Ovary (tissue), 9 donors: Measurements from ENCODE around the gene SFMBT2. TPM values are rescaled to one million over a fixed set of nuclear protein-coding genes. Genes with fewer than 3 reads are reported as not detected.

Experiments
- DNase-seq, 5 donors: peaks; one replicate each; pipeline ENCODE4 v3.0.0-alpha.2; 2019 to 2020
- H3K27ac ChIP-seq, 2 donors: fragments of 200-600 bp; one replicate each; pipeline versions ENCODE4 v1.5.1 to v1.8.0; 2019 to 2022
- H3K27me3 ChIP-seq: fragments of 200-600 bp; one replicate; pipeline ENCODE4 v1.8.0; 2022
- H3K36me3 ChIP-seq: fragments of 200-600 bp; sonication (generic); one replicate; pipeline ENCODE4 v1.5.1; 2019
- H3K4me1 ChIP-seq: one replicate; pipeline ENCODE4 v1.8.1; 2013; ENCODE audit warnings: mild to moderate bottlenecking, moderate library complexity; ENCODE audit not compliant: insufficient read depth
- H3K4me3 ChIP-seq: fragments of 200-600 bp; sonication (generic); one replicate; pipeline ENCODE4 v1.5.1; 2017
- H3K9me3 ChIP-seq, 2 donors: fragments of 200-600 bp in 1 of 2; sonication (generic) in 1 of 2; one replicate each; pipeline versions ENCODE4 v1.5.1 to v1.8.1; 2013 to 2019; ENCODE audit warnings: mild to moderate bottlenecking in 1 of 2, moderate library complexity in 1 of 2
- EP300 ChIP-seq: sonication (generic); formaldehyde crosslinking; IDR thresholded peaks from one replicate; pipeline ENCODE4 v1.6.1; 2017; ENCODE audit warnings: antibody characterized with exemption
- POLR2A ChIP-seq: fragments of 450-650 bp; IDR thresholded peaks from one replicate; pipeline ENCODE4 v1.6.1; 2017; ENCODE audit warnings: antibody characterized with exemption, mild to moderate bottlenecking, moderate library complexity
- WGBS, 3 donors: extraction: QIAGEN DNeasy Blood & Tissue Kit in 1 of 3; methylation state at CpG; one replicate each; pipeline versions ENCODE4 v1.1.5 to v1.1.7; 2013 to 2017; 5-methylcytosine and 5-hydroxymethylcytosine counted together
- intact Hi-C, 4 donors: fragments of 100-400 bp; cut with DNase I; formaldehyde crosslinking; loops; one replicate each; pipeline versions ENCODE4 v1.11.0 to v1.15.1; 2022 to 2023
- polyA plus RNA-seq, 2 donors: library from polyadenylated mRNA; stranded (reverse); fragments of 200-250 nt in 1 of 2; fragments of 350-450 nt in 1 of 2; fragmentation: Illumina TruSeq in 1 of 2; extraction: RNeasy Lipid Tissue Mini Kit (QIAGEN cat#74804) in 1 of 2; gene quantifications; one replicate each; pipeline ENCODE4 v1.2.3, GENCODE V29; 2013 to 2014
- total RNA-seq, 7 donors: library from RNA; depleted of rRNA in 2 of 7; stranded (reverse); fragments of >200 nt in 2 of 7; fragmentation: NEBNext Ultra II Directional in 3 of 7; extraction: Animal tissue kit (Norgen Biotek cat#: 25700) in 3 of 7; gene quantifications; one replicate each; pipeline versions ENCODE4 v1.1.0 to v1.2.4, GENCODE V29; 2016 to 2023
- TF ChIP-seq, protein P1 (sequence below), 3 donors: fragments of 450-650 bp in 2 of 3; fragments of 200-600 bp in 1 of 3; IDR thresholded peaks; one replicate each; pipeline versions ENCODE4 v1.5.1 to v1.8.0; 2016 to 2022; ENCODE audit warnings: antibody characterized with exemption in 3 of 3, mild to moderate bottlenecking in 1 of 3
- donor health status: DM: no; HTN: no; CAD: no; lungs with moderate emphysema.
- donor health status: DM: no; HTN: no; CAD: no.
- donor health status: Bipolar disorder and iron deficiency.
- donor health status: DM: yes; HTN: yes; CAD: no.
- donor health status: DM: no; HTN: no; CAD: no.
- donor health status: DM: yes; HTN: yes; CAD: no.

Gene SFMBT2
- total and polyA plus RNA-seq, 9 donors = 5.0 to 28.1 (median 17.8) TPM

DNA sequence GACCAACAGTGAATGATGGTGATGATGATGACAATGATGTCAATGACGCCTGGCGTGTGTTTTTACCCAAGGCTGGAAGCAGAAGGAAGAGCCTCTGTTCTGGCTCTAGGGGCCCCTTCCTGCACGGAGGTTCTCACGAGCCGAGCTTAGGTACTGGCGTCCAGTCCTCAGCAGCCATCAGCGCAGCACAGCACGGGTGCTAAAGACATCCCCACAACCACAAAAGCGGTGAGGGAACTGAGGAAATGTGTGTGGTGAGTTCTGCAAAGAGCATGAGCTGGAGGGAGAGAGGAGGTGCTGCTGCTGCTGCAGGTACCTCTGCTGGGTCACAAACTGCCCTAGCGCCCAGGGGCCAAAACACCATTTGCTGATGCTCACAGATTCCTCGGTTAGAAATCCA, 81.6 kb downstream of the SFMBT2 start:
- intact Hi-C loops = no loop called here
- Histone ChIP-seq H3K27me3 (no peaks in the 10 kb centered on the region), H3K36me3 (no peaks in the 10 kb centered on the region), H3K4me3 (no peak overlapping the region), H3K4me1 (peaks cover 2% of the 10 kb centered on the region), H3K9me3 (peaks cover 0 to 3% of the 10 kb centered on the region in 2 donors), H3K27ac (no peak overlapping the region)
- DNase-seq = no peak
- WGBS, 3 donors = 92 to 97% (median 96%) methylated on average over 11 of the region's 11 CpGs
- no peak for TF ChIP-seq POLR2A
- TF ChIP-seq EP300 = no peak
- TF ChIP-seq, protein P1, sequence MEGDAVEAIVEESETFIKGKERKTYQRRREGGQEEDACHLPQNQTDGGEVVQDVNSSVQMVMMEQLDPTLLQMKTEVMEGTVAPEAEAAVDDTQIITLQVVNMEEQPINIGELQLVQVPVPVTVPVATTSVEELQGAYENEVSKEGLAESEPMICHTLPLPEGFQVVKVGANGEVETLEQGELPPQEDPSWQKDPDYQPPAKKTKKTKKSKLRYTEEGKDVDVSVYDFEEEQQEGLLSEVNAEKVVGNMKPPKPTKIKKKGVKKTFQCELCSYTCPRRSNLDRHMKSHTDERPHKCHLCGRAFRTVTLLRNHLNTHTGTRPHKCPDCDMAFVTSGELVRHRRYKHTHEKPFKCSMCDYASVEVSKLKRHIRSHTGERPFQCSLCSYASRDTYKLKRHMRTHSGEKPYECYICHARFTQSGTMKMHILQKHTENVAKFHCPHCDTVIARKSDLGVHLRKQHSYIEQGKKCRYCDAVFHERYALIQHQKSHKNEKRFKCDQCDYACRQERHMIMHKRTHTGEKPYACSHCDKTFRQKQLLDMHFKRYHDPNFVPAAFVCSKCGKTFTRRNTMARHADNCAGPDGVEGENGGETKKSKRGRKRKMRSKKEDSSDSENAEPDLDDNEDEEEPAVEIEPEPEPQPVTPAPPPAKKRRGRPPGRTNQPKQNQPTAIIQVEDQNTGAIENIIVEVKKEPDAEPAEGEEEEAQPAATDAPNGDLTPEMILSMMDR (IDR thresholded peaks at IDR 0.05) = no peak

DNA sequence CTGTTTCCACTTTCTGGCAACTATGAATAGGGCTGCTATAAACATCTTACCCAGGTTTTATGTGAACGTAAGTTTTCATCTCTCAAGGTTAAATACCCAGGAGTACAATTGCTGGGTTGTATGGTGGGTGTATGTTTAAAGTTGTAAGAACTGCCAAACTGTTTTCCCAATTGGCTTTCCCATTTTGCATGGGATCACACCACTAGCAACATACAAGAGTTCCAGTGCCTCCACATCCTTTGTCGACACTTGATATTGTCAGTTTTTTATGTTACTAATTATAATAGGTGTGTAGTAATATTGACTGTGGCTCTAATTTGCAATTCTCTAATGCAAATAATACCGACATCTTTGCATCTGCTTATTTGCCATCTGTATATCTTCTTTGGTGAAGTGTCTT, 82.9 kb downstream of the SFMBT2 start:
- WGBS, 3 donors = 96 to 98% (median 97%) methylated on average over 3 of the region's 3 CpGs
- intact Hi-C loops = no loop called here

DNA sequence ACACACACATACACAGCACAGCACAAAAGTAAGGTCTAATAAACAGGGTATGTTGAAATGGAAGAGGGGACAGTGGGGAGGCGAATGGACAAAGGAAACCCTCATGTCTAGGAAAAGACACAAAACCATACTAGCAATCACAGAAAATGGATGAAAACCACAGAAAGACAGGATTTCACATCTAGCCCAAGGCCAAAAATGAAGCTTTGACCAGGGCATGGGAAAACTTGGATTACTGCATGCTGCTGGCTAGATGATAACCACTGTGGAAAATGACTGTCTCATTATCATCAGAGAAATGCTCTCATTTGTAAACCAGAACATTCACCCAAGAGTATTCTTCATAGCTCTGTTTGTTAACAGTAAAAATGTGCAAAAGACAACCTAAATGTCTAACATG, 88.2 kb downstream of the SFMBT2 start:
- intact Hi-C loops = no loop called here
- no peaks in the 10 kb centered on the region for H3K36me3 ChIP-seq
- H3K4me3 ChIP-seq = no peak overlapping the region
- no peaks in the 10 kb centered on the region for H3K27me3 ChIP-seq
- H3K9me3 ChIP-seq = no peaks in the 10 kb centered on the region
- TF ChIP-seq POLR2A (no peak), EP300 (no peak)
- TF ChIP-seq, protein P1 (IDR thresholded peaks at IDR 0.05) = no peak
- H3K4me1 ChIP-seq = peaks cover 2% of the 10 kb centered on the region
- no peak overlapping the region for H3K27ac ChIP-seq
- DNase-seq = no peak
- WGBS, 3 donors = 98 to 100% (median 100%) methylated on average over 1 of the region's 1 CpG

More for the DNA sequence above, 82.9 kb downstream of the SFMBT2 start:
- TF ChIP-seq EP300 (no peak), POLR2A (no peak)
- TF ChIP-seq, protein P1 (IDR thresholded peaks at IDR 0.05) = no peak
- Histone ChIP-seq H3K4me1 (no peaks in the 10 kb centered on the region), H3K9me3 (peaks cover 0 to 3% of the 10 kb centered on the region in 2 donors), H3K27me3 (no peaks in the 10 kb centered on the region), H3K36me3 (no peaks in the 10 kb centered on the region), H3K4me3 (no peak overlapping the region), H3K27ac (no peak overlapping the region)
- DNase-seq = no peak

DNA sequence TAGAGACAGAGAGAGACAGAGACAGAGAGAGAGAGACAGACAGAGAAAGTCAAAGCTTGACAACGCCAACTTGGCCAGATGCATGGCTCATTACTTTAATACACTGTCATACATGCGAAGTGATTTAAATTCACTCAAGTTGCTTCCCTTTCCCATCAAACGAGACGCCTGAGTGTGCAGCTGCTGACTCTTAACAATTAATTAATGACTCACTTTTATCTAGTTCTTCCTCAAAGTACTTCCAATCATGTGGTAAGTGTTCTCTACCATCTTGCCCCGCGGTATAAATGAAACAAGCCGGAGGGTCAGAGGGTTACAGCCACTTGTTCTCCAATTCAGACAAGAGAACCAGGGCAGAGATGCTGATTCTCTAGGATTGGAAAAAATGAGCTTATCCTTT, 90.8 kb downstream of the SFMBT2 start:
- H3K27ac ChIP-seq = no peak overlapping the region
- DNase-seq = no peak
- TF ChIP-seq POLR2A = no peak
- TF ChIP-seq, protein P1 (IDR thresholded peaks at IDR 0.05) = no peak
- no peak for TF ChIP-seq EP300
- no peak overlapping the region for H3K4me3 ChIP-seq
- no peaks in the 10 kb centered on the region for H3K36me3 ChIP-seq
- intact Hi-C loops = no loop called here
- peaks cover 5% of the 10 kb centered on the region for H3K4me1 ChIP-seq
- no peaks in the 10 kb centered on the region for H3K9me3 ChIP-seq
- WGBS, 3 donors = 71 to 88% (median 85%) methylated on average over 7 of the region's 7 CpGs
- H3K27me3 ChIP-seq = no peaks in the 10 kb centered on the region
